ENCODE measurements around the gene DECR2.

Gene DECR2, protein sequence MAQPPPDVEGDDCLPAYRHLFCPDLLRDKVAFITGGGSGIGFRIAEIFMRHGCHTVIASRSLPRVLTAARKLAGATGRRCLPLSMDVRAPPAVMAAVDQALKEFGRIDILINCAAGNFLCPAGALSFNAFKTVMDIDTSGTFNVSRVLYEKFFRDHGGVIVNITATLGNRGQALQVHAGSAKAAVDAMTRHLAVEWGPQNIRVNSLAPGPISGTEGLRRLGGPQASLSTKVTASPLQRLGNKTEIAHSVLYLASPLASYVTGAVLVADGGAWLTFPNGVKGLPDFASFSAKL

DNA sequence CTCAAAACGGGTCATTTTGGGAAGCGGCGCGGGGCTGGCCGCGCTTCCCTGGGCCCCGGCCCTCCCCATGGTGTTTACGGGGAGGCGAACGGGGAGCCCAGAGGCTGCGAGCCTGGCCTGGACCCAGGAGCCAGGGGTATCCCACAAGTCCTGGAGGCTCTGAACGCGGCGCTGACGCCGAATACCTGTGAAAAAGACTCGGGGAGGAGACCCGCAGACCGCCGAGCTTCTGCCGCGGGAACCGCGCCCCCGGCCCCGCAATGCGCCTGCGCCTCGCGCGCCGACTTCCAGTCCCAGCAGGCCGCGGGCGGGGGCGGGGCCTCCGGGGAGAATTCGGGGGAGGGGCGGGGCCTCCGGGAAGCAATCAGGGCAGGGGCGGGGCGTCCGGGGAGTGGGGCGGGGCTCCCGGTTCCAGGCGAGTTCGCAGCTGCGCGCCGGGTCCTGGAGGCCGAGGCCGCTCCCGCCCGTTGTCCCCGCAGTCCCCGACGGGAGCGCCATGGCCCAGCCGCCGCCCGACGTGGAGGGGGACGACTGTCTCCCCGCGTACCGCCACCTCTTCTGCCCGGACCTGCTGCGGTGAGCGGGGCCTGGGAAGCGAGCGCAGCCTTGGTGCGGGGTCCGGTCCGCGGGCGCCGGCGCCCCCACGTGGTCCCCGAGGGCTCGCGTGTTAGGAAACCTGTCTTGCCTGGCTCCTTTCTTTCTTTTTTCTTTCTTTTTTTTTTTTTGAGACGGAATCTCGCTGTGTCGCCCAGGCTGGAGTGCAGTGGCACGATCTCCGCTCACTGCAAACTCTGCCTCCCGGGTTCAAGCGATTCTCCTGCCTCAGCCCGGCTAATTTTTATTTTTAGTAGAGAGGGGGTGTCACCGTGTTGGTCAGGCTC is at the start of gene DECR2:
Gene DECR2, plus strand, starts transcription at position 418 of the 881 bp plus-strand sequence. Its CDS starts 79 bp downstream, at position 497.
- ATAC-seq, result peak; percentile 75
- TF ChIP-seq ZC3H10 (CRISPR knock-in tag; IDR thresholded peaks at IDR 0.05) (no peak), GLIS3 (CRISPR knock-in tag; IDR thresholded peaks at IDR 0.05) (peak; percentile 30; the same call in 1 of the 2 replicates)

DNA sequence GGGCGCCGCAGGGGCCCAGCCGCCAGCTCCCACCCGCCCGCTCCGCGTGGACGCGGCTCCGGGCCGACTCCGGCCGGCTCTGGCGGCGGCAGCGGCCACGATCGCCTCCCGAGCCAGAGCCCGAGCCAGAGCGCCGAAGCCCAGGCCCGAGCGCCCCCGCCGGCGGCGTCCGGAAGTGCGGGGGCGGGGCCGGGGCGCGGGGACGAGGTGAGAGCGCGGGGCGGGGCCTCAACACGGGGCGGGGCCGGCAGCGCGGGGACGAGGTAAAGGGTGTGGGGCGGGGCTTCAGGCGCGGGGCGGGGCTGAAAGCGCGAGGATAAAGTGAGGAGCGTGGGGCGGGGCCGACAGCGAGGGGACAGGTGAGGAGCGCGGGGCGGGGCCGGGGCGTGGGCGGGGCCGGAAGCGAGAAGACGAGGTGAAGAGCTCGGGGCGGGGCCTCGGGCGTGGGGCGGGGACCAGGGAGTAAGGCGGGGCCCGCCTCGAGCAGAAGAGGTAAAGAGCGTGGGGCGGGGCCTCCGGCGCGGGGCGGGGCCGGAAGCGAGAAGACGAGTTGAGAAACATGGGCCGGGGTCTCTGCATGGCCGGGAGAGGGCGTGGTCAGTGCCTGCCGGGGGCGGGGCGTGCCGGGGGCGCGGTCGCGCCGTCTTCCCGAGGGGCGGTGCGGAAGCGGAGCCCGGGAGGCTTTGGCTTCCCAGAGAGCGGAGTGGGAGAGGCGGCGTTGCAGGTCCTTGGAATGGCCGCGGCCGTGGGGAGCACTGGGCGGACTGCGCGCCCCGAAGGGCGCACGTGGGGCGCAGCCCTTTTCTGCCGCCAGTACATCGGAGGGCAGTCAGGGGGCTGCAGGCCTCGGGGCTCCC is 48.9 kb upstream of the DECR2 start, which contains the start of gene AXIN1:
Gene AXIN1, minus strand, starts transcription at position 177 of the 857 bp plus-strand sequence. CDS start 5,698 bp downstream, outside the sequence.
- no peak for TF ChIP-seq ISL1 (CRISPR knock-in tag; IDR thresholded peaks at IDR 0.05)
- TF ChIP-seq, protein P1, sequence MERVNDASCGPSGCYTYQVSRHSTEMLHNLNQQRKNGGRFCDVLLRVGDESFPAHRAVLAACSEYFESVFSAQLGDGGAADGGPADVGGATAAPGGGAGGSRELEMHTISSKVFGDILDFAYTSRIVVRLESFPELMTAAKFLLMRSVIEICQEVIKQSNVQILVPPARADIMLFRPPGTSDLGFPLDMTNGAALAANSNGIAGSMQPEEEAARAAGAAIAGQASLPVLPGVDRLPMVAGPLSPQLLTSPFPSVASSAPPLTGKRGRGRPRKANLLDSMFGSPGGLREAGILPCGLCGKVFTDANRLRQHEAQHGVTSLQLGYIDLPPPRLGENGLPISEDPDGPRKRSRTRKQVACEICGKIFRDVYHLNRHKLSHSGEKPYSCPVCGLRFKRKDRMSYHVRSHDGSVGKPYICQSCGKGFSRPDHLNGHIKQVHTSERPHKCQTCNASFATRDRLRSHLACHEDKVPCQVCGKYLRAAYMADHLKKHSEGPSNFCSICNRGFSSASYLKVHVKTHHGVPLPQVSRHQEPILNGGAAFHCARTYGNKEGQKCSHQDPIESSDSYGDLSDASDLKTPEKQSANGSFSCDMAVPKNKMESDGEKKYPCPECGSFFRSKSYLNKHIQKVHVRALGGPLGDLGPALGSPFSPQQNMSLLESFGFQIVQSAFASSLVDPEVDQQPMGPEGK (CRISPR knock-in tag; IDR thresholded peaks at IDR 0.05; ENCODE audit: borderline replicate concordance), result no peak
- no peak for TF ChIP-seq ZNF8 (CRISPR knock-in tag; IDR thresholded peaks at IDR 0.05)
- TF ChIP-seq, protein P2, sequence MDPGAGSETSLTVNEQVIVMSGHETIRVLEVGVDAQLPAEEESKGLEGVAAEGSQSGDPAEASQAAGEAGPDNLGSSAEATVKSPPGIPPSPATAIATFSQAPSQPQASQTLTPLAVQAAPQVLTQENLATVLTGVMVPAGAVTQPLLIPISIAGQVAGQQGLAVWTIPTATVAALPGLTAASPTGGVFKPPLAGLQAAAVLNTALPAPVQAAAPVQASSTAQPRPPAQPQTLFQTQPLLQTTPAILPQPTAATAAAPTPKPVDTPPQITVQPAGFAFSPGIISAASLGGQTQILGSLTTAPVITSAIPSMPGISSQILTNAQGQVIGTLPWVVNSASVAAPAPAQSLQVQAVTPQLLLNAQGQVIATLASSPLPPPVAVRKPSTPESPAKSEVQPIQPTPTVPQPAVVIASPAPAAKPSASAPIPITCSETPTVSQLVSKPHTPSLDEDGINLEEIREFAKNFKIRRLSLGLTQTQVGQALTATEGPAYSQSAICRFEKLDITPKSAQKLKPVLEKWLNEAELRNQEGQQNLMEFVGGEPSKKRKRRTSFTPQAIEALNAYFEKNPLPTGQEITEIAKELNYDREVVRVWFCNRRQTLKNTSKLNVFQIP (CRISPR knock-in tag; IDR thresholded peaks at IDR 0.05; ENCODE audit: borderline replicate concordance, low read depth), result no peak
- no peak for TF ChIP-seq ZNF565 (CRISPR knock-in tag; conservative IDR thresholded peaks at IDR 0.05; ENCODE audit: low read depth)
- no peak for TF ChIP-seq ZC3H10 (CRISPR knock-in tag; IDR thresholded peaks at IDR 0.05)
- no peak for TF ChIP-seq TOX (CRISPR knock-in tag; IDR thresholded peaks at IDR 0.05; ENCODE audit: borderline replicate concordance)
- TF ChIP-seq, protein P3, sequence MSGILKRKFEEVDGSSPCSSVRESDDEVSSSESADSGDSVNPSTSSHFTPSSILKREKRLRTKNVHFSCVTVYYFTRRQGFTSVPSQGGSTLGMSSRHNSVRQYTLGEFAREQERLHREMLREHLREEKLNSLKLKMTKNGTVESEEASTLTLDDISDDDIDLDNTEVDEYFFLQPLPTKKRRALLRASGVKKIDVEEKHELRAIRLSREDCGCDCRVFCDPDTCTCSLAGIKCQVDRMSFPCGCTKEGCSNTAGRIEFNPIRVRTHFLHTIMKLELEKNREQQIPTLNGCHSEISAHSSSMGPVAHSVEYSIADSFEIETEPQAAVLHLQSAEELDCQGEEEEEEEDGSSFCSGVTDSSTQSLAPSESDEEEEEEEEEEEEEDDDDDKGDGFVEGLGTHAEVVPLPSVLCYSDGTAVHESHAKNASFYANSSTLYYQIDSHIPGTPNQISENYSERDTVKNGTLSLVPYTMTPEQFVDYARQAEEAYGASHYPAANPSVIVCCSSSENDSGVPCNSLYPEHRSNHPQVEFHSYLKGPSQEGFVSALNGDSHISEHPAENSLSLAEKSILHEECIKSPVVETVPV (CRISPR knock-in tag; IDR thresholded peaks at IDR 0.05), result no peak
- no peak for TF ChIP-seq PPARA (CRISPR knock-in tag; IDR thresholded peaks at IDR 0.05; ENCODE audit: borderline replicate concordance)
- no peak for TF ChIP-seq ZFP30 (CRISPR knock-in tag; IDR thresholded peaks at IDR 0.05)
- no peak for TF ChIP-seq ZNF70 (CRISPR knock-in tag; IDR thresholded peaks at IDR 0.05)
- no peak for TF ChIP-seq RARB (CRISPR knock-in tag; IDR thresholded peaks at IDR 0.05)
- no peak for TF ChIP-seq TSHZ2 (CRISPR knock-in tag; IDR thresholded peaks at IDR 0.05)
- TF ChIP-seq BACH2 (CRISPR knock-in tag; IDR thresholded peaks at IDR 0.05; ENCODE audit: borderline replicate concordance), result no peak

GRCh38 chr16:353404-354290 is 48.0 kb upstream of the DECR2 start:
- ATAC-seq, result peak; percentile 1; the same call in 2 of the 3 replicates
- TF ChIP-seq ZNF565 (CRISPR knock-in tag; conservative IDR thresholded peaks at IDR 0.05; ENCODE audit: low read depth), result no peak
- TF ChIP-seq CSDC2 (CRISPR knock-in tag; IDR thresholded peaks at IDR 0.05), result no peak
- TF ChIP-seq BACH2 (CRISPR knock-in tag; IDR thresholded peaks at IDR 0.05; ENCODE audit: borderline replicate concordance), result no peak
- no peak for TF ChIP-seq TOX (CRISPR knock-in tag; IDR thresholded peaks at IDR 0.05; ENCODE audit: borderline replicate concordance)
- no peak for TF ChIP-seq PPARA (CRISPR knock-in tag; IDR thresholded peaks at IDR 0.05; ENCODE audit: borderline replicate concordance)
- no peak for TF ChIP-seq ARNTL (CRISPR knock-in tag; IDR thresholded peaks at IDR 0.05; ENCODE audit: borderline replicate concordance, low read depth)
- TF ChIP-seq TSHZ2 (CRISPR knock-in tag; IDR thresholded peaks at IDR 0.05), result no peak
- no peak for TF ChIP-seq ZNF8 (CRISPR knock-in tag; IDR thresholded peaks at IDR 0.05)
- TF ChIP-seq, protein P1 (CRISPR knock-in tag; IDR thresholded peaks at IDR 0.05; ENCODE audit: borderline replicate concordance), result no peak
- TF ChIP-seq TCF4 (CRISPR knock-in tag; IDR thresholded peaks at IDR 0.05; ENCODE audit: borderline replicate concordance), result no peak

More for the DNA sequence above, 48.9 kb upstream of the DECR2 start, which contains the start of gene AXIN1:
- peak; percentile 85 for ATAC-seq

Data from SK-N-SH treated with all-trans-retinoic acid at 6 μM for 48 hours (cell line).